GM12891 (cell line): Measurements from ENCODE around the gene PRKACA.

ENCODE experiments used
- DNase-seq: peaks from one replicate; pipeline ENCODE4 v3.0.0; 2011; ENCODE audit warnings: low spot score; ENCODE audit not compliant: insufficient read length
- FAIRE-seq: peaks from 2 replicates; lab custom pipeline; 2011; peaks lifted over from hg19 to GRCh38; lab: Jason Lieb, UNC
- PAX5 ChIP-seq: IDR thresholded peaks from 2 replicates; pipeline ENCODE4 v1.6.1; 2011; ENCODE audit warnings: low read length, moderate library complexity, mild to moderate bottlenecking; ENCODE audit not compliant: insufficient read depth, severe bottlenecking
- POLR2A ChIP-seq: IDR thresholded peaks from 2 replicates; pipeline ENCODE4 v1.6.1; 2011; ENCODE audit warnings: low read depth, low read length, control low read depth
- POLR2AphosphoS5 ChIP-seq: IDR thresholded peaks from 2 replicates; pipeline ENCODE4 v1.6.1; 2011; ENCODE audit warnings: low read depth, low read length, control low read depth
- POU2F2 ChIP-seq: IDR thresholded peaks from 2 replicates; pipeline ENCODE4 v1.6.1; 2011; ENCODE audit warnings: low read depth, mild to moderate bottlenecking, control low read depth, low read length, moderate library complexity
- SPI1 ChIP-seq: IDR thresholded peaks from 2 replicates; pipeline ENCODE4 v1.6.1; 2011; ENCODE audit warnings: low read depth, low read length, control low read depth
- TAF1 ChIP-seq: IDR thresholded peaks from 2 replicates; pipeline ENCODE4 v1.6.1; 2011; ENCODE audit warnings: low read depth, low read length, control low read depth

The PRKACA gene

GRCh38 chr19:14078411-14078810 lies 39.2 kb downstream of the PRKACA start:
- no peak for TF ChIP-seq TAF1
- TF ChIP-seq POLR2A = no peak
- TF ChIP-seq PAX5 = no peak
- TF ChIP-seq POU2F2 = no peak
- TF ChIP-seq SPI1 = no peak
- no peak for TF ChIP-seq POLR2AphosphoS5
- FAIRE-seq = no peak
- DNase-seq = no peak

- TF ChIP-seq POU2F2 (no peak), SPI1 (no peak), TAF1 (no peak), POLR2A (no peak), POLR2AphosphoS5 (no peak), PAX5 (no peak)
- DNase-seq = no peak
- no peak for FAIRE-seq
These were observed 43.4 kb downstream of the PRKACA start for GRCh38 chr19:14073925-14074838.

DNA sequence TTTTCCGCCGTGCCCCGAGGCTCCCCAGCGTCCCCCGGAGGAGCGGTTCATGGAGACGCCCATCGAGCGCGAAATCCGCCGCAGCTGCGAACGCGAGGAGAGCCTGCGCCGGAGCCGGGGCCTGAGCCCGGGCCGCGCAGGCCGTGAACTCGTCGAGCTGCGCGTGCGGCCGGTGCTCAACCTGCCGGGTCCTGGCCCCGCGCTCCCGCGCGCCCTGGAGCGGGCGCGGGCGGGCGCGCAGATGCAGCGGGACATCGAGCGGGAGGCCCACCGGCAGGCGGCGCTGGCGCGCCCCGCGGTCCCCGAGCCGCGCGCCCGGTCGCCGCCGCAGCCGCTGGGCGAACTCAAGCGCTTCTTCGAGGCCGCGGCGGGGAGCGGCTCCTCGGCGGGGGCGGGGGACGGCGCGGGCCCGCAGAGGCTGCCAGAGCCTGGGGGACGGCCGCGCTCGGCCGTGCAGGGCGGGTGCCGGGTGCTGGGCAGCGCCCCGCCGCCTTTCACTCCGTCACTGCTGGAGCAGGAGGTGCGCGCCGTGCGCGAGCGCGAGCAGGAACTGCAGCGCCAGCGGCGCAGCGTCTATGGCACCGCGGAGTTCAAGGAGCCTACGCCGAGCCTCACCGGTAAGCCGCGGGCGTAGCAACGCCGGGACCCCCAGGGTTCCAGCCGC lies 44.2 kb downstream of the PRKACA start:
- peak; percentile 78 for FAIRE-seq
- DNase-seq = peak; percentile 76
- TF ChIP-seq POU2F2 = no peak
- no peak for TF ChIP-seq PAX5
- no peak; the same call in 1 of the 2 replicates for TF ChIP-seq SPI1
- no peak for TF ChIP-seq POLR2A
- no peak for TF ChIP-seq TAF1
- no peak for TF ChIP-seq POLR2AphosphoS5

GRCh38 chr19:14072535-14073260 lies 44.9 kb downstream of the PRKACA start, which contains the start of gene MISP3:
Gene MISP3 (plus strand): TSS chr19:14072786. CDS start chr19:14073310, 524 bp downstream.
- FAIRE-seq (no peak), DNase-seq (no peak)
- TF ChIP-seq SPI1 (no peak), POLR2A (no peak), POLR2AphosphoS5 (no peak), PAX5 (no peak), TAF1 (no peak), POU2F2 (no peak)

GRCh38 chr19:14070268-14071050 lies 47.1 kb downstream of the PRKACA start:
- DNase-seq (no peak), FAIRE-seq (no peak)
- TF ChIP-seq SPI1 = no peak
- TF ChIP-seq POU2F2 = no peak
- TF ChIP-seq TAF1 = no peak
- TF ChIP-seq POLR2A = no peak
- TF ChIP-seq POLR2AphosphoS5 = no peak
- TF ChIP-seq PAX5 = no peak

- no peak for DNase-seq
- TF ChIP-seq POLR2A (no peak), PAX5 (no peak), POU2F2 (no peak)
- no peak for FAIRE-seq
These were observed 51.4 kb downstream of the PRKACA start for GRCh38 chr19:14066134-14066533.

DNA sequence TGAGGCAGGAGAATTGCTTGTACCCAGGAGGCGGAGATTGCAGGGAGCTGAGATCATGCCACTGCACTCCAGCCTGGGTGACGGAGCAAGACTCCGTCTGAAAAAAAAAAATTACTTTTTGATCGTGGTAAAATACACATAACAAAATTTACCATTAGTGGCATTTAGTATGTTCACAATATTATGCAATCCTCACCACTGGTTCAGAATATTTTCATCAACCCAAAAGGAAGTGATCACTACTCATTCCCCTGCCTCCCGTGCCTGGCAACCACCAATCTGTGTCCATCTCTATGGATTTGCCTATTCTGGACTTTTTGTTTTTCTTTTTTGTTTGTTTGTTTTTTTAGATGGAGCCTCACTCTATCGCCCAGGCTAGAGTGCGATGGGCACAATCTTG lies 54.5 kb downstream of the PRKACA start:
- FAIRE-seq (no peak), DNase-seq (no peak)
- TF ChIP-seq POLR2A (no peak), SPI1 (no peak), PAX5 (no peak), TAF1 (no peak), POU2F2 (no peak), POLR2AphosphoS5 (no peak)

- TF ChIP-seq POLR2AphosphoS5 (no peak), SPI1 (no peak), TAF1 (no peak), PAX5 (no peak), POU2F2 (no peak), POLR2A (no peak)
- FAIRE-seq = no peak
- no peak for DNase-seq
These were observed 55.1 kb downstream of the PRKACA start for GRCh38 chr19:14062558-14062855.
